Mononuclear cell (primary cell): ENCODE results near the gene CEP112. TPM values are rescaled to one million over a fixed set of nuclear protein-coding genes. Genes with fewer than 3 reads are reported as not detected.

Source experiments
- H3K27me3 ChIP-seq: 2 replicates; pipeline ENCODE4 v1.6.0; 2011; ENCODE audit warnings: low read length, control low read depth; ENCODE audit not compliant: insufficient read depth
- H3K4me1 ChIP-seq: 2 replicates; pipeline ENCODE4 v1.5.1; 2011; ENCODE audit warnings: mild to moderate bottlenecking, low read length, control low read depth; ENCODE audit not compliant: insufficient read depth
- H3K4me3 ChIP-seq: 2 replicates; pipeline ENCODE4 v1.5.1; 2011; ENCODE audit warnings: mild to moderate bottlenecking, low read length, moderate library complexity
- H3K9me3 ChIP-seq: 2 replicates; pipeline ENCODE4 v1.5.1; 2011; ENCODE audit warnings: low read depth, mild to moderate bottlenecking, control low read depth, low read length
- total RNA-seq: library from RNA; depleted of rRNA; stranded (reverse); fragments of >200 nt; gene quantifications from one replicate; pipeline ENCODE4 v1.2.3, GENCODE V29; 2012

The CEP112 gene
- total RNA-seq, 1 donor: 3.3 TPM

DNA sequence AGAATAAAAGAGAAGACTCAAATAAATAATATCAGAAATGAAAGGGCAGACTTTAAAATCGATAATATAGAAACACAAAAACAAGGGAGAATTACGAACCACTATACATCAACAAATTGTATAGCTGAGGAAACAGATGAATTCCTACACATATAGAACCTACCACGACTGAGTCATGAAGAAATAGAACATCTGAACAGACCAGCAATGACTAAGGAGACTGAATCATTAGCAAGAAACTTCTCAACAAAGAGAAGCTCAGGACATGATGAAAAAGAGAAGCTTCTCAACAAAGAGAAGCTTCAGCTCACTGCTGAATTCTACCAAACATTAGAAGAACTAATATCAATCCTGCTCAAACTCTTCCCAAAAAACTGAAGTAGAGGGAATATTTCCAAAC lies 255.9 kb downstream of the CEP112 start:
- peaks cover 6% of the 10 kb centered on the region for H3K9me3 ChIP-seq
- H3K27me3 ChIP-seq: no peaks in the 10 kb centered on the region
- H3K4me1 ChIP-seq: no peaks in the 10 kb centered on the region
- H3K4me3 ChIP-seq: no peak overlapping the region

DNA sequence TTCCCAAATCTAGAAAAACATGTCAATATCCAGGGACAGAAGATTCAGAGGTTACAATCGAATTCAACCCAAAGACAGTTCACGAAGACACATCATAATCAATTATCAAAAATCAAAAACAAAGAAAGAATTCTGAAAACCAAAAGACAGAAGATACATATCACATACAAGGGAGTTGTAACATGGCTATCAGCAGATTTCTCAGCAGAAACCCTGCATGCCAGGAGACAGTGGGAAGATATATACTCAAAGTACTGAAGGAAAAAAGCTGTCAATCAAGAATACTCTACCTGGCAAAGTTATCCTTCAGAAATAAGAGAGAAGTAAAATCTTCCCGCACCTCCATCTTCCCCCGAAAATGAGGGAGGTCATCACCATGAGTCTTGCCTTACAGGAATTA lies 258.6 kb downstream of the CEP112 start:
- Histone ChIP-seq H3K27me3 (no peaks in the 10 kb centered on the region), H3K9me3 (peaks cover 6% of the 10 kb centered on the region), H3K4me1 (no peaks in the 10 kb centered on the region), H3K4me3 (no peak overlapping the region)

DNA sequence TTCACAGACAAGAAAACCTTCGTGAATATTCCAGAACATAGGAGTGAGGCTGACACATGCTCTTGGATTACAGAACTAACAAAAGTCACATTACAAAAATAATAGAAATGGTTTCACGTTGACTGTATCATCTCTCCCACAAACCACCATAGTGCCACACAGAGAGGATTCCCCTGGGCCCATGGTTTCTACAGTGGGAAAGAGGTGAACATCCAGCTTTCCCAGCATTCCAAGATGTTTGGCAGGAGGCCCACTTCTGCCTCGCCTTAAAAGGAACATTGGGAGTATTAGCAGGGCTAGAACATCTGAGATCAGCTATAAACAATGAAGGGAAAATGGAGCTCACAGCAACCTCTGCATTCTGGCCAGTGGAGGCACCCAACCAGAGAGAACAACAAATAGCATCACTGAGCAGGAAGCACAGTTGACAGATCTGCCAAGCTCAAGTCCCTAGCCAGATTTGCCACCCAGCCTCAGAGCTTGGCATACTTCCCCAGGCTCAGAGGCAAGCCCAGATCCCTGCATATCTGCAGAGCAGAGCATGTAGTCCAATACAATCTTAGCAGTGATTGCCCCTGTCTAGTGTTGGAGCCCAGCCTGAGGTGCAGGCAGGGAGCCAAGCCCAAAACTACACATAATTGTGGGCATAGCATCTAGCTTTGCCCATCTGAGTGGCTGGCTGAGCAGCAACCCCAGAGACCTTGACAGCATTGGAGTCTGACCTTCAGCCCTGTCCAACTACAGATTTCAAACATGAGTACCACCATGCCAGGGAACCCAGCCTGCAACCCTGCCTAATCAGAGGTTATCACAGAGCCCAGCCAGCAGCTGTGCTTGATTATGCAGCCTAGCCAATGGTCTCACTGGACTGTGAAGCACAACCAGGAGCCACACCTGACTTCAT lies 260.4 kb downstream of the CEP112 start:
- Histone ChIP-seq H3K4me3 (no peak overlapping the region), H3K27me3 (no peaks in the 10 kb centered on the region), H3K4me1 (no peaks in the 10 kb centered on the region), H3K9me3 (peaks cover 6% of the 10 kb centered on the region)

DNA sequence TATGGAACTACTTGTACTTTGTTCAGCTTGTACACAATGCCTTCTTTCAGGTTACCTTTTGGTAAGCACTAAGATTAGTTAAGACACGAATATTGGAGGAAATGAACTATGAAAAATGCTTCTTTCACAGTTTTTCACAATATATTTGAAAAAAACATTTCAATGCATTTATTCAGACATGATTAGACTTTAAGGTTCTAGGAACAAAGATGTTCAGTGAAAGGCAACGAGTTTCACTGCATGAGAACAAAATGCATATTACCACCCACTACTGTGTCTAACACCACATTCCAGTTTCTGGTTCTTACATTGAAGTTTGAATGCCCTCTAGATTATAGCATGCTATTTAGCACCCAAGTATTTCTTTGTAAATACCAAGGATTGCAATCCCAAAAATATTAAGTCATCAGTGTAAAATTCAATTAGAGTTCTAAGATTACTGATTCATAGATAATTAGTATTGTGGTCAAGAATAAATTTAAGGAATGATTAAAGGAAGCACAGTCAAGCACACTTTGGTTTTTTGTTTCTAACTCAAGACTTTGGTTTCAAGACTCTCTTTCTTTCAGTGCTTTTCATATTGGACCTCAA lies 261.7 kb downstream of the CEP112 start:
- H3K27me3 ChIP-seq: no peaks in the 10 kb centered on the region
- H3K4me3 ChIP-seq: no peak overlapping the region
- no peaks in the 10 kb centered on the region for H3K4me1 ChIP-seq

DNA sequence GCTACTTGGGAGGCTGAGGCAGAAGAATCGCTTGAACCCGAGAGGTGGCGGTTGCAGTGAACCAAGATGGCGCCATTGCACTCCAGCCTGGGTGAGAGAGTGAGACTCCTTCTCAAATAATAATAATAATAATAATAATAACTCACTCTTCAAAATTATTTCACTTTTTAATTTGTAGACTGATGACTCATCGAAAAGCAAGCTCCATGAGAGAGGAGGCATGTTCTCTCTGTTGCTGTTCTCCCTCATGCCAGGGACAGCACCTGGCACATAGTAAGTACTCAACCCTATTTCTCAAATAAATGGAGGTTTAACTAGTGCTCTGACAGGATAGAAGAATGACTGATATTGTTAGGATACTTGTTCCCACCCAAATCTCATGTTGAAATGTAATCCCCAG lies 265.3 kb downstream of the CEP112 start:
- Histone ChIP-seq H3K9me3 (no peaks in the 10 kb centered on the region), H3K27me3 (no peaks in the 10 kb centered on the region), H3K4me3 (no peak overlapping the region), H3K4me1 (no peaks in the 10 kb centered on the region)

More for the DNA sequence above, 261.7 kb downstream of the CEP112 start:
- peaks cover 6% of the 10 kb centered on the region for H3K9me3 ChIP-seq

DNA sequence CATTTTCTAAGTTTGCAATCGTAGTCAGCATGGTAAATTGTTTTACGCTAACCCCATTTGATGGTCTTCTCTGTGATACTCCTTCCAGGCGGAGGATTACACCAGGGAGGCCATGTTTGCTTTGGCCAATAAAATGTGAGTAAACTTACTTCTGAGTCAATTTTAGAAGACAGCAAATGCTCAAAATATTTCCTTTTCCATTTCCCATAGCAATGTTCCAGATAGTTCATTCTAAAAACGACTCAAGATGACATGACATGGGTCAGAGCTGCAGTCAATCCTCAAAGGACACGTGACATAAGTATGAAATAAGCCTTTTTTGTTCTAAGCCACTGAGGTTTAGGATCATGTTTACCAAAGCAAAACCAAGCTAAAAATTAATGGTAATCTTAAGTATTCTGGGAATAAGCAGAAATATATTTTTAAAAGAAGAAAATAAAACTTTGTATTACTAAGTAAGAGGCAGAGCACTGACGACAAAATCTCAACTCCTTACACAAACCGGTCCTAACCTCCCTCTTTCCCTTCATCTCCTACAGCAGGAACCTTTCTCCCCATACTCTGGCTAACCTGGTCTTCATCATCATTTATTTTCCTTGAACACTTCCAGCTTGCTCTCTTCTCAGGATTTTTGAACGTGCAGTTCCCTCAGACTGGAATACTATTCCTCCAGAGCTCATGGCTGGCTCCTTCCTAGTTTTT lies 266.2 kb downstream of the CEP112 start:
- H3K9me3 ChIP-seq: no peaks in the 10 kb centered on the region
- no peak overlapping the region for H3K4me3 ChIP-seq
- H3K4me1 ChIP-seq: no peaks in the 10 kb centered on the region
- no peaks in the 10 kb centered on the region for H3K27me3 ChIP-seq

DNA sequence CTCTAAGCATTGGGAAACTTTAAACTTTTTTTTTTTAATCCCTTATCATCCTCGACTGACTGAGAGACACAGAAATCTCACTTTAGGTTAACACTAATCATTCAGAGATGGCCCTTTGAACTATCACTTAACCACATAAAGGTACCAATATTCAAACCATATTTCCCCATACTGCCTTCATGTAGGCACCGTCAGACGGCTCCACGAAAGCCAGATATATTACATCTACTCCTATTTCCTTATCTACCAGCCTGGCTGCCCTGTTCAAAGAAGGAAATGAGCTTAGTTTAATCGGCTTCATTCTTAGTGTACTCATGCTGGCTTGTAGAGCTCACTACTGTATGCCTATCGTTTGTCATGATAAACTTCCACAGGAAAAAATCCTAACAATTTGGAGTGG lies 270.9 kb downstream of the CEP112 start:
- Histone ChIP-seq H3K27me3 (no peaks in the 10 kb centered on the region), H3K9me3 (no peaks in the 10 kb centered on the region), H3K4me3 (no peak overlapping the region), H3K4me1 (no peaks in the 10 kb centered on the region)

DNA sequence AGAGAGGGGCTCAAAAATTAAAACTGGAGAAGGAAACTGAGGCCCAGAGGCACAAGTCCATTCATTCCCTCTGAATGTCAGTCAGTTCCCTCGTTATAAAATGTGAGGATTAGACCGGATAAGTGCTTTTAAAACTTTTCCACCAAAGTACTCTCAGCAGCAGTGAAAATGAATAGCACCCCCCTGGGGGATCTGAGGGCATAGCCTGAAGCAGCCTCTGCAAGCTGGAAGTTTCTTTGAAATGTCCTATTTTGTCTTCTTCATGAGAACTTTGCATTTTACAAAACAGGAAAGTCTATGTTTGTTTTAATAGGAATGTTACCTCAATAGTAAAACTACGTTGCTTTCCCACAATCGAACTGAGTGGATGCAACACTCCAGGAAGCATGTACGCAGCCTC lies 273.0 kb downstream of the CEP112 start:
- no peaks in the 10 kb centered on the region for H3K9me3 ChIP-seq
- H3K4me1 ChIP-seq: no peaks in the 10 kb centered on the region
- H3K27me3 ChIP-seq: no peaks in the 10 kb centered on the region
- no peak overlapping the region for H3K4me3 ChIP-seq

DNA sequence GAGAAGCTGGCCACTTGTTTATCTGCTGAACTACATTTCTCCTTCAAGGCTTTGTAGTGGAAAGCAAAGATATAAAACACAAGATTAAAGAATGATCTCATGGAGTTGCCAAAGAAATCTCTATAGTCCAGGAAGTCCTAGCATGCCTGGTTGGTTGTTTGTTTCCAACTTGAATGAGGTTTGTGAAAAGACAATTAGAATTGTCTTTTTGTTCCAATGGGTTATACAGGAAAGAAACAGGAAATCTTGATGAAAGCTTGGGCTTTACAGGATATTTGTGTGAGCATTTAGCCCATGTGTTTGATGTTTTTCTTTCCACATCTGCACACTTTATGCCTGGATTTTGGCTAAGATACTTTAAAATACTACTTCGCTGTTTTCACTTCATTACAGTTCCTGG lies 273.4 kb downstream of the CEP112 start:
- no peaks in the 10 kb centered on the region for H3K27me3 ChIP-seq
- H3K4me3 ChIP-seq: no peak overlapping the region

DNA sequence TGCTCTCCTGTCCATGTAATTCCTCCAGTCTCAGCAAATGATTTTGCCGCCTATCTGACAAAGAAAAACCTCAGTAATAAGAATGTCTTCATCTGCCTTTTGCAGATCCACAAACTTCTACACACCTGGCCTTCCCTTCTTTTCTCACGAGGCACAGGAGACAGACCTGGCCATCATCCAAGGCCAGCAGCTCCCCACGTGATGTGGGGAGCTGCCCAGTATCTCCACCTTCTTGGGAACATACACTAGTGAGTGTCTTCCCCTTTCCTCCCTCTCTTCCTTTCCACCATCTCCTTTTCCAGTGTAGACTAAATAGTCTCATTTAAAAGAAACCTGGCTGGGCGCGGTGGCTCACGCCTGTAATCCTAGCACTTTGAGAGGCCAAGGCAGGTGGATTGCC lies 274.4 kb downstream of the CEP112 start:
- Histone ChIP-seq H3K4me3 (no peak overlapping the region), H3K27me3 (no peaks in the 10 kb centered on the region), H3K9me3 (no peaks in the 10 kb centered on the region), H3K4me1 (no peaks in the 10 kb centered on the region)

More for the DNA sequence above, 273.4 kb downstream of the CEP112 start:
- H3K4me1 ChIP-seq: no peaks in the 10 kb centered on the region
- H3K9me3 ChIP-seq: no peaks in the 10 kb centered on the region

DNA sequence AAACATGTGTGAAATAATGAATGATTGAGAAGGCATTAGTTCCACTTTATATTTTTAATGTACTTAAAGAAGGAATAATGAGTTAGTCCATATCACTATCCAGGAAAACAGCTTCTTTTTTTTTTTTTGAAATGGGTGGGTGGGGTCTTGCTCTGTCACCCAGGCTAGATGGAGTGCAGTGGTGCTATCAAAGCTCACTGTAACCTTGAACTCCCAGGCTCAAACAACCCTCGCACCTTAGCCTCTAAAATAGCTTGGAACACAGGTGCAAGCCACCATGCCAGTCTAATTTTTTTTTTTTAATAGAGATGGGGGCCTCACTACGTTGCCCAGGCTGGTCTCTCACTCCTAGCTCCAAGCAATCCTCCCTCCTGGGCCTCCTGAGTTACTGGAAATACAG lies 275.5 kb downstream of the CEP112 start:
- Histone ChIP-seq H3K27me3 (no peaks in the 10 kb centered on the region), H3K4me1 (no peaks in the 10 kb centered on the region), H3K9me3 (no peaks in the 10 kb centered on the region), H3K4me3 (no peak overlapping the region)

DNA sequence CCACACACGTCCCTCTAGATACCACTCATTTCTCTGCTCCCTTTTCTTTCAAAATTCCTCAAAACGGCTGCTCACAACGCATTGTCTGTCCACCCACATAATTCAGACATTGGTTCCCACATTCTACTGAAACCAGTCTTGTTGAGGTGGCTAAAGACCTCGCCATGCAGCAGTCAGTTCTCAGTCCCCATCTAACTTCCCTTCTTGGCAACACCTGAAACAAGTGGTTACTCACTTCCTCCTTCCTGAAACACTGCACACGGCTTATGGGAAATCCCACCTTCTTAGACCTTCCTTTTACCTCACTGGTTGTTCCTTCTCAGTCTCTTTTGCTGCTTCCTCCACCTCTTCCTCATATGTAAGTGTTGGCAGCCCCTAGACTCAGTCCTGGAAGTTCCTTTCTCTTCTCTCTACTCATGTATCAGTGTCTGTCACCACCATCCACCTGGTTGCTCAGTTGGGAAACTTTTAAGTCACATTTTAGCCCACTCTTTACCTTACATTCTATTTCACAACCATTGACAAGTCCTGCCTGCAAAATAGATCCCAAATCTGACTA lies 277.1 kb downstream of the CEP112 start:
- Histone ChIP-seq H3K27me3 (no peaks in the 10 kb centered on the region), H3K9me3 (peaks cover 9% of the 10 kb centered on the region), H3K4me3 (no peak overlapping the region), H3K4me1 (no peaks in the 10 kb centered on the region)

DNA sequence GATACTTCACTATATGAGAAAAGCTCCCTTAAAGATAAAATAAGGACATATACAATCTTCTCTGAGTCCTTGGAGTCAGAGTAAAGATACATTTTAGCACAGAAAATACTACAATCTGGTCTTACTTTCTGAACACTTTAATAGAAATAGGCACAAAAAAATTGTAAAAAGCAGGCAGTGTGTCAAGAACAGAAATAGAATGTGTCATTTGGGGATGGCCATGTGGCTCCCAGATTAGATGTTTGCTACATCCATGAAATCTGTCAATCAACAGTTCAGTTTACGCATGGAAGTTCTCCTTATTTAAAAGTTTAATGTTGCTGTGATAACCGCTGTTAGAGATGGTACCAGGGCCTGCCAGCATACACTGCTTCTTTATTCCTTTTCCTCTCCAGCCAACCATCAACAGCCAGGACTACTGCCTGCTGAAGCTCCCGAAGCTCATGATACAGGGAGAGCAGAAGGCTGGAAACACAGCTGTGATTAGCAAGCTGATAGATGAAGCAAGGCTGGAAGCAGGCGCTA lies 278.5 kb downstream of the CEP112 start:
- Histone ChIP-seq H3K9me3 (peaks cover 9% of the 10 kb centered on the region), H3K4me1 (no peaks in the 10 kb centered on the region), H3K4me3 (no peak overlapping the region), H3K27me3 (no peaks in the 10 kb centered on the region)

DNA sequence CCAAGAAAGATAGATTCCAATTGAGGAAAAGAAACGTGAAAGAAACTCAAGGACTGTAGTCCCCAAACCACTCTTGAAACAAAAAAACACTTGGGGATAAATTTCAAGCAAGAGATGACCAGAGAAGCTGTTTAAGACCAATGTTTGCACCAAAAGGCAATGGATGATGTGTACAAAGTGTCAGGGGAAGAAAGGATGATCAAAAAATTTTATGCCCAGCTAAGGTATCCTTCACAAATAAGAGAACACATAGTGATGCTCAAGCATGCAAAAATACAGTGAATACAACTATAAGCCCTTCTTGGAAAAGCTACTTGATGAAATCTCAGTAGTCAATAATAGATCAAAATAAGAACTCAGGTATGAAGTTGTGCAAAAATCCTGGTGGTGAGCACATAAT lies 281.1 kb downstream of the CEP112 start:
- H3K4me1 ChIP-seq: no peaks in the 10 kb centered on the region
- H3K27me3 ChIP-seq: no peaks in the 10 kb centered on the region
- H3K9me3 ChIP-seq: peaks cover 9% of the 10 kb centered on the region
- no peak overlapping the region for H3K4me3 ChIP-seq
